Measurements from ENCODE around the gene CHRNA4.

DNA sequence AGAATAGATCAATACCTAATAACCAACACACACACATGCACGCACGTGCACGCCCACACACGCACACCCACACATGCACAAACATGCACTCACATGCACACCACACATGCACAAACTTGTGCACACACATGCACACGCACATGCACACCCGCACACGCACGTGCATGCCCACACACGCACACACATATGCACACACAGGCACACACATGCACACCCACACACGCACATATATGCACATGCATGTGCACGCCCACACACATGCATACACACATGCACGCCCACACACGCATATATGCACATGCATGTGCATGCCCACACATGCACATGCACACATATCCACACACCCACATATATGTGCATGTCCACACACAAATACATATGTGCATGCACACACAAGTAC is 26.2 kb upstream of the CHRNA4 start:
- TF ChIP-seq, protein P1, sequence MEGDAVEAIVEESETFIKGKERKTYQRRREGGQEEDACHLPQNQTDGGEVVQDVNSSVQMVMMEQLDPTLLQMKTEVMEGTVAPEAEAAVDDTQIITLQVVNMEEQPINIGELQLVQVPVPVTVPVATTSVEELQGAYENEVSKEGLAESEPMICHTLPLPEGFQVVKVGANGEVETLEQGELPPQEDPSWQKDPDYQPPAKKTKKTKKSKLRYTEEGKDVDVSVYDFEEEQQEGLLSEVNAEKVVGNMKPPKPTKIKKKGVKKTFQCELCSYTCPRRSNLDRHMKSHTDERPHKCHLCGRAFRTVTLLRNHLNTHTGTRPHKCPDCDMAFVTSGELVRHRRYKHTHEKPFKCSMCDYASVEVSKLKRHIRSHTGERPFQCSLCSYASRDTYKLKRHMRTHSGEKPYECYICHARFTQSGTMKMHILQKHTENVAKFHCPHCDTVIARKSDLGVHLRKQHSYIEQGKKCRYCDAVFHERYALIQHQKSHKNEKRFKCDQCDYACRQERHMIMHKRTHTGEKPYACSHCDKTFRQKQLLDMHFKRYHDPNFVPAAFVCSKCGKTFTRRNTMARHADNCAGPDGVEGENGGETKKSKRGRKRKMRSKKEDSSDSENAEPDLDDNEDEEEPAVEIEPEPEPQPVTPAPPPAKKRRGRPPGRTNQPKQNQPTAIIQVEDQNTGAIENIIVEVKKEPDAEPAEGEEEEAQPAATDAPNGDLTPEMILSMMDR (IDR thresholded peaks at IDR 0.05; ENCODE audit: low read depth, low read length, poor library complexity, severe bottlenecking): no peak
- no peak for TF ChIP-seq EZH2phosphoT487 (IDR thresholded peaks at IDR 0.05; ENCODE audit: borderline replicate concordance, low read length)

All from DOHH2 (cell line).